Measurements from ENCODE around the gene ZEB1. TPM values are rescaled to one million over a fixed set of nuclear protein-coding genes. Genes with fewer than 3 reads are reported as not detected.

Gene ZEB1
- polyA plus RNA-seq, 1 donor from 2014 or later, result 18.0 TPM

- H3K27ac ChIP-seq (ENCODE audit: low read length), result no peak overlapping the region
- H3K9me2 ChIP-seq (ENCODE audit: insufficient read depth, low read length), result no peaks in the 10 kb centered on the region
- no peaks in the 10 kb centered on the region for H3K27me3 ChIP-seq (ENCODE audit: insufficient read depth, low read depth, low read length)
- H2AFZ ChIP-seq (ENCODE audit: low read depth, low read length), result no peak overlapping the region
- H3K79me2 ChIP-seq (replicated peaks; ENCODE audit: insufficient read depth, low read length), result peaks cover 85% of the 10 kb centered on the region
- H3K9ac ChIP-seq (ENCODE audit: low read length), result no peak overlapping the region
- H4K20me1 ChIP-seq (ENCODE audit: insufficient read depth), result no peaks in the 10 kb centered on the region
- H3F3A ChIP-seq (ENCODE audit: insufficient read depth, low read length, poor library complexity, severe bottlenecking), result no peaks in the 10 kb centered on the region
- no peak overlapping the region for H3K4me2 ChIP-seq (ENCODE audit: low read length)
- TF ChIP-seq SMC3 (conservative IDR thresholded peaks at IDR 0.05; ENCODE audit: poor library complexity), result no peak
- no peak for TF ChIP-seq REST (IDR thresholded peaks at IDR 0.05; ENCODE audit: borderline replicate concordance)
- TF ChIP-seq TAF1 (IDR thresholded peaks at IDR 0.05; ENCODE audit: low read depth), result no peak
- TF ChIP-seq RAD21 (conservative IDR thresholded peaks at IDR 0.05), result no peak
- TF ChIP-seq CTCF (IDR thresholded peaks at IDR 0.05; ENCODE audit: poor library complexity, severe bottlenecking), result no peak
- TF ChIP-seq POLR2AphosphoS5 (IDR thresholded peaks at IDR 0.05), result no peak
- TF ChIP-seq EZH2 (IDR thresholded peaks at IDR 0.05; ENCODE audit: borderline replicate concordance, insufficient read depth, low read length, poor library complexity, severe bottlenecking), result no peak
- TF ChIP-seq EP300 (conservative IDR thresholded peaks at IDR 0.05; ENCODE audit: poor library complexity, severe bottlenecking), result no peak
- TF ChIP-seq MXI1 (conservative IDR thresholded peaks at IDR 0.05; ENCODE audit: poor library complexity, severe bottlenecking), result no peak
- H3K36me3 ChIP-seq (ENCODE audit: insufficient read depth, low read length), result no peaks in the 10 kb centered on the region
- H3K4me3 ChIP-seq (ENCODE audit: low read length), result no peak overlapping the region
- H3K9me3 ChIP-seq (ENCODE audit: low read length), result no peaks in the 10 kb centered on the region
Observed at GRCh38 chr10:31424473-31424872, 105.5 kb downstream of the ZEB1 start.

- Histone ChIP-seq H3K79me2 (replicated peaks; ENCODE audit: insufficient read depth, low read length) (peaks cover 75% of the 10 kb centered on the region), H3K4me2 (ENCODE audit: low read length) (no peak overlapping the region)
Observed at GRCh38 chr10:31426401-31426800, 107.4 kb downstream of the ZEB1 start.

More at GRCh38 chr10:31426401-31426800, 107.4 kb downstream of the ZEB1 start:
- no peaks in the 10 kb centered on the region for H3K27me3 ChIP-seq (ENCODE audit: insufficient read depth, low read depth, low read length)
- H2AFZ ChIP-seq (ENCODE audit: low read depth, low read length), result no peak overlapping the region
- no peak for TF ChIP-seq EP300 (conservative IDR thresholded peaks at IDR 0.05; ENCODE audit: poor library complexity, severe bottlenecking)
- no peak for TF ChIP-seq CTCF (IDR thresholded peaks at IDR 0.05; ENCODE audit: poor library complexity, severe bottlenecking)
- TF ChIP-seq POLR2AphosphoS5 (IDR thresholded peaks at IDR 0.05), result no peak
- TF ChIP-seq MXI1 (conservative IDR thresholded peaks at IDR 0.05; ENCODE audit: poor library complexity, severe bottlenecking), result no peak
- no peak for TF ChIP-seq RAD21 (conservative IDR thresholded peaks at IDR 0.05)
- no peak for TF ChIP-seq TAF1 (IDR thresholded peaks at IDR 0.05; ENCODE audit: low read depth)
- TF ChIP-seq REST (IDR thresholded peaks at IDR 0.05; ENCODE audit: borderline replicate concordance), result no peak
- no peak for TF ChIP-seq EZH2 (IDR thresholded peaks at IDR 0.05; ENCODE audit: borderline replicate concordance, insufficient read depth, low read length, poor library complexity, severe bottlenecking)
- TF ChIP-seq SMC3 (conservative IDR thresholded peaks at IDR 0.05; ENCODE audit: poor library complexity), result no peak
- no peaks in the 10 kb centered on the region for H3K9me3 ChIP-seq (ENCODE audit: low read length)
- no peaks in the 10 kb centered on the region for H4K20me1 ChIP-seq (ENCODE audit: insufficient read depth)
- no peak overlapping the region for H3K9ac ChIP-seq (ENCODE audit: low read length)
- H3K27ac ChIP-seq (ENCODE audit: low read length), result no peak overlapping the region
- H3K4me3 ChIP-seq (ENCODE audit: low read length), result no peak overlapping the region
- H3K36me3 ChIP-seq (ENCODE audit: insufficient read depth, low read length), result no peaks in the 10 kb centered on the region
- no peaks in the 10 kb centered on the region for H3F3A ChIP-seq (ENCODE audit: insufficient read depth, low read length, poor library complexity, severe bottlenecking)
- H3K9me2 ChIP-seq (ENCODE audit: insufficient read depth, low read length), result no peaks in the 10 kb centered on the region

Measured in neural cell (in vitro differentiated cells).